Measurements from ENCODE around the gene GPC6.
A peak's percentile ranks its signal among the peaks of the same experiment; 100 is the strongest.

The GPC6 gene

DNA sequence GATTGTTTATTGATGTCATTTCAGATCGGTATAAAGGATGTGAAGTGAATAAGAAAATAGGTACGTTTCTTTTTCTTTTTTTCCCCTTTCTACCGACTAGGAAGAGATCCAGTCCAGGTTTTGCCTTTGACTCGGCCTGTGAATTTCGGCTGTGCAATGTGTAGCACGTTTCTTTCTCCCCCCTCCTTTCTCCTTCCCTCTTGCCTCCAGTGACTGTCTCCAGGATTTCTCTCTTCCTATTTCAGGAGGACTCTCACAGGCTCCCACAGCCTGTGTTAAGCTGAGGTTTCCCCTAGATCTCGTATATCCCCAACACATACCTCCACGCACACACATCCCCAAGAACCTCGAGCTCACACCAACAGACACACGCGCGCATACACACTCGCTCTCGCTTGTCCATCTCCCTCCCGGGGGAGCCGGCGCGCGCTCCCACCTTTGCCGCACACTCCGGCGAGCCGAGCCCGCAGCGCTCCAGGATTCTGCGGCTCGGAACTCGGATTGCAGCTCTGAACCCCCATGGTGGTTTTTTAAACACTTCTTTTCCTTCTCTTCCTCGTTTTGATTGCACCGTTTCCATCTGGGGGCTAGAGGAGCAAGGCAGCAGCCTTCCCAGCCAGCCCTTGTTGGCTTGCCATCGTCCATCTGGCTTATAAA is at the start of gene GPC6:
GPC6 (plus strand) TSS at position 185 of the 657 bp plus-strand sequence.
- H3K4me3 ChIP-seq (ENCODE audit: low read depth, low read length) = peak within 1 kb of the TSS; percentile 88
- DNase-seq (ENCODE audit: low read depth) = peak; percentile 98
- TF ChIP-seq, protein P1, sequence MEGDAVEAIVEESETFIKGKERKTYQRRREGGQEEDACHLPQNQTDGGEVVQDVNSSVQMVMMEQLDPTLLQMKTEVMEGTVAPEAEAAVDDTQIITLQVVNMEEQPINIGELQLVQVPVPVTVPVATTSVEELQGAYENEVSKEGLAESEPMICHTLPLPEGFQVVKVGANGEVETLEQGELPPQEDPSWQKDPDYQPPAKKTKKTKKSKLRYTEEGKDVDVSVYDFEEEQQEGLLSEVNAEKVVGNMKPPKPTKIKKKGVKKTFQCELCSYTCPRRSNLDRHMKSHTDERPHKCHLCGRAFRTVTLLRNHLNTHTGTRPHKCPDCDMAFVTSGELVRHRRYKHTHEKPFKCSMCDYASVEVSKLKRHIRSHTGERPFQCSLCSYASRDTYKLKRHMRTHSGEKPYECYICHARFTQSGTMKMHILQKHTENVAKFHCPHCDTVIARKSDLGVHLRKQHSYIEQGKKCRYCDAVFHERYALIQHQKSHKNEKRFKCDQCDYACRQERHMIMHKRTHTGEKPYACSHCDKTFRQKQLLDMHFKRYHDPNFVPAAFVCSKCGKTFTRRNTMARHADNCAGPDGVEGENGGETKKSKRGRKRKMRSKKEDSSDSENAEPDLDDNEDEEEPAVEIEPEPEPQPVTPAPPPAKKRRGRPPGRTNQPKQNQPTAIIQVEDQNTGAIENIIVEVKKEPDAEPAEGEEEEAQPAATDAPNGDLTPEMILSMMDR (conservative IDR thresholded peaks at IDR 0.05; ENCODE audit: low read depth, low read length) = no peak

DNA sequence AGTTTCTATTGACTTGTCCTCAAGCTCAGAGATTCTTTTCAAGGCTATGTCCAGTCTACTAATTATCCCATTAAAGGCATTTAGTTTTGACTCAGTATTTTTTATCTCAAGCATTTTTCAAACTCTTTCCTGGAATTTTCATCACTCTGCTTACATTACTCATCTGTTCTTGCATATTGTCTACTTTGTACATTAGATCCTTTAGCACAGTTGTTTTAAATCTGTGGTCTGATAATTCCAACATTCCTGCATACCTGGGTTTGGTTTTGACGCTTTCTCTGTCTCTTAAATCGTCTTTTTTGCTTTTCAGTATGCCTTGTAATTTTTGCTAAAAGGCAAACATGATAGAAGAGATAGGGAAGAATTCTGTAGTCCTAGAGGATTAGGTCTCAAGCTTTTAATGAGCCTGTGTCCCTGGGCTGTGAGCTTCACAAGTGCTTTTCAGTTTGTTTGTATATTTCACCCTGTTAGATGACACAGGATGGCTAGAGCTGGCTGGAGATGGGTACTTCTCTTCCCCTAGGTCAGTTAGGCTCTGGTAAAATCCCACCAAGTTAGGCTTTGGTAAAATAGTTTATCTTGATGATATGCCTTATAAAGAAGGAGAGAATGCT is 46.1 kb upstream of the GPC6 start:
- TF ChIP-seq, protein P1 (conservative IDR thresholded peaks at IDR 0.05; ENCODE audit: low read depth, low read length) = no peak
- peak; percentile 86 for DNase-seq (ENCODE audit: low read depth)
- no peak overlapping the region for H3K4me3 ChIP-seq (ENCODE audit: low read depth, low read length)

DNA sequence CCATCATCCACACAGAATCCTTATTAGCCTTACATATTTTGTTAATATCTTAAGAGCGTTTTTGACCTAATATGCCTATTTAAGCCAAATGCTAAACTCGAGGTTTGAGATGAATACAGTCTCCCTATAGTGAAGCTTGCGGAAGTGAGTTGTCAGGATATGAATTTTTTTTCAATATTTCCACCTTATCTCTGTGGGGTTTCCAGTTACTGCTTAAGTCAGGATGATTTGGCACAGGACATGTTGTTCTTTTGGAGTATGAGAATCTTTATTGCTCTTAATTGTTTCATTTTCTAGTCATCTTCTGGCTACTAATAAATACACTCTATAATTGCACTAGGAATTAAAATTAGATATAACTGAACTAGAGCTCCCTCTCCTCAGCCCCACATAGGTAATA is 44.2 kb upstream of the GPC6 start:
- peak; percentile 50 for DNase-seq (ENCODE audit: low read depth)
- TF ChIP-seq, protein P1 (conservative IDR thresholded peaks at IDR 0.05; ENCODE audit: low read depth, low read length) = no peak

DNA sequence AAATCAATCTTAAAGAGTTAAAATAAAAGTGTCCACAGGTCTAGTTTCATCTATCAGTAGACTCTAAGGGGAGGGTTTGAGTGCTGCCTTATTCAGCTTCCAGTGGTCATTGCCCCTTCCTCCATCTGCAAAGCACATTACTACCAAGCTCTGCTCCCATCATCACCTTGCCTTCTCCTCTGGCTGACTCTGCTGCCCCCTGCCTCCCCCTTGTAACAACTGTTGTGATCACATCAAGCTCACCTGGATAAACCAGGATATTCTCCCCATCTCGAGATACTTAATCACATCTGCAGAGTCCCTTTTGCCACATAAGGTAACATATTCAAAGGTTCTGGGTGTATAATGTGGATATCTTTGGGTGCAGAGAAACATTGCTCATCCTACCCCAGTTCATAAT is 43.3 kb upstream of the GPC6 start:
- H3K4me3 ChIP-seq (ENCODE audit: low read depth, low read length) = no peak overlapping the region
- DNase-seq (ENCODE audit: low read depth) = no peak
- TF ChIP-seq, protein P1 (conservative IDR thresholded peaks at IDR 0.05; ENCODE audit: low read depth, low read length) = no peak

More for the DNA sequence above, 44.2 kb upstream of the GPC6 start:
- H3K4me3 ChIP-seq (ENCODE audit: low read depth, low read length) = no peak overlapping the region

DNA sequence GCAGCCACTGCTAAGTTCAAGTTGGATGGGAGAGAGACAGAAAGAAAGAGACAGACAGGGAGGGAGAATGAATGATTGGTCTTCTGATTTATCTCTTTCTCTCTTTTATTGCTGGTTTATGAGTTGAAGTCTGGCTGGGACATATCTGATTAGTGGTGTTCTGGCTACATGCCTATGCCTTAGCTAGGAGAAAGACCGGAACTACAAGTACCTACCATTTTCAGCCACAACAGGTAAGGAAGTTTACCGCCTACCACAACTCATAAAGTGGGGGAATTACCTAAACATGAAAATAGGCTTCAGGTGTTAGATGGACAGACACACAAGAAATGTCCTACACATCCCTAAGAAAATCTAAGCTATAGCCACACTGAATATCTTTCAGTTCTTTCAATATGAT is 36.6 kb upstream of the GPC6 start:
- no peak for DNase-seq (ENCODE audit: low read depth)
- TF ChIP-seq, protein P1 (conservative IDR thresholded peaks at IDR 0.05; ENCODE audit: low read depth, low read length) = no peak
- H3K4me3 ChIP-seq (ENCODE audit: low read depth, low read length) = no peak overlapping the region

DNA sequence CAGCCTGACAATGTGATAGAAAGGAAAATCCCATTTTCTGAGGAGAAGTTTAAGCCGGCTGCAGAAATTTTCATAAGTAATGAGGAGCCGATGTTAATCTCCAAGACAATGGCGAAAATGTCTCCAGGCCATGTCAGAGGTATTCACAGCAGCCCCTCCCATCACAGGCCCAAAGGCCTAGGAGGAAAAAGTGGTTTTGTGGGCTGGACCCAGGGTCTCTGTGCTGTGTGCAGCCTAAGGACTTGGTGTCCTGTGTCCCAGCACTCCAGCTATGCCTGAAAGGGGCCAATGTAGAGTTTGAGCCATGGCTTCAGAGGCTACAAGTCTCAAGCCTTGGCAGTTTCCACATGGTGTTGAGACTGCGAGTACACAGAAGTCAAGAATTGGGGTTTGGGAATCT is 32.9 kb upstream of the GPC6 start:
- no peak for DNase-seq (ENCODE audit: low read depth)
- H3K4me3 ChIP-seq (ENCODE audit: low read depth, low read length) = no peak overlapping the region
- TF ChIP-seq, protein P1 (conservative IDR thresholded peaks at IDR 0.05; ENCODE audit: low read depth, low read length) = no peak

DNA sequence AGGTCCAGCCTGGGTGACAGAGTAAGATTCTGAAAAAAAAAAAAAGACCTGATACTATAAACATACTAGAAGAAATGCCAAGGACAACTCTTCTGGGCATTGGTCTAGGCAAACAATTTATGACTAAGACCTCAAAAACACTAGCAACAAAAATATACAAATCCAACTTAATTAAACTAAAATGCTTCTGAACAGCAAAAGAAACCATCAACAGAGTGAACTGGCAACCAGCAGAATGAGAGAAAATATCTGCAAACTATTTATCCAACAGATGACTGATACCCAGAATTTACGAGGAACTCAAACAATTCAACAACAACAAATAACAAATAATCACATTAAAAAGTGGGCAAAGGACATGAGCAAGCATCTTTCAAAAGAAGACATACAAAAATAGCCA is 26.8 kb upstream of the GPC6 start:
- no peak for DNase-seq (ENCODE audit: low read depth)
- H3K4me3 ChIP-seq (ENCODE audit: low read depth, low read length) = no peak overlapping the region
- TF ChIP-seq, protein P1 (conservative IDR thresholded peaks at IDR 0.05; ENCODE audit: low read depth, low read length) = no peak

All from choroid plexus epithelial cell (primary cell).